Hepatocyte (in vitro differentiated cells): ENCODE data around the gene H2AZ2. TPM values are rescaled to one million over a fixed set of nuclear protein-coding genes. Genes with fewer than 3 reads are reported as not detected.

Source experiments
- DNase-seq: peaks from one replicate; pipeline ENCODE4 v3.0.0-alpha.2; 2016; ENCODE audit warnings: low spot score
- H2AFZ ChIP-seq: fragments of 200-600 bp; sonication (generic); 2 replicates; pipeline ENCODE4 v1.6.0; 2016; ENCODE audit warnings: antibody characterized with exemption, mild to moderate bottlenecking
- H3K27ac ChIP-seq: fragments of 200-600 bp; sonication (generic); 2 replicates; pipeline ENCODE4 v1.5.1; 2016; ENCODE audit warnings: mild to moderate bottlenecking
- H3K27me3 ChIP-seq: fragments of 200-600 bp; sonication (generic); 2 replicates; pipeline ENCODE4 v1.6.1; 2016
- H3K36me3 ChIP-seq: fragments of 200-600 bp; sonication (generic); replicated peaks from 2 replicates; pipeline ENCODE4 v1.5.1; 2016; ENCODE audit warnings: low read depth; ENCODE audit not compliant: insufficient read depth
- H3K4me1 ChIP-seq: fragments of 200-600 bp; sonication (generic); 2 replicates; pipeline ENCODE4 v1.5.1; 2016; ENCODE audit warnings: mild to moderate bottlenecking, moderate library complexity; ENCODE audit not compliant: insufficient read depth
- H3K4me2 ChIP-seq: fragments of 200-600 bp; sonication (generic); 2 replicates; pipeline ENCODE4 v1.6.0; 2016
- H3K4me3 ChIP-seq: fragments of 200-600 bp; sonication (generic); 2 replicates; pipeline ENCODE4 v1.5.1; 2016; ENCODE audit warnings: mild to moderate bottlenecking
- H3K79me2 ChIP-seq: fragments of 200-600 bp; sonication (generic); 2 replicates; pipeline ENCODE4 v1.6.0; 2017; ENCODE audit warnings: mild to moderate bottlenecking
- H3K9me2 ChIP-seq: fragments of 200-600 bp; sonication (generic); replicated peaks from 2 replicates; pipeline ENCODE4 v1.6.0; 2017; ENCODE audit warnings: mild to moderate bottlenecking; ENCODE audit not compliant: insufficient read depth
- H3K9me3 ChIP-seq: fragments of 200-600 bp; sonication (generic); 2 replicates; pipeline ENCODE4 v1.5.1; 2016; ENCODE audit warnings: low read depth, mild to moderate bottlenecking
- H4K20me1 ChIP-seq: fragments of 200-600 bp; sonication (generic); 2 replicates; pipeline ENCODE4 v1.6.0; 2016; ENCODE audit warnings: mild to moderate bottlenecking; ENCODE audit not compliant: insufficient read depth, poor library complexity, severe bottlenecking
- CTCF ChIP-seq: fragments of 200-600 bp; sonication (generic); IDR thresholded peaks from 2 replicates; pipeline ENCODE4 v1.5.1; 2016; ENCODE audit warnings: antibody characterized with exemption, mild to moderate bottlenecking; ENCODE audit not compliant: poor library complexity
- EZH2 ChIP-seq: fragments of 200-600 bp; sonication (generic); IDR thresholded peaks from 2 replicates; pipeline ENCODE4 v1.6.1; 2016; ENCODE audit warnings: antibody characterized with exemption, mild to moderate bottlenecking, borderline replicate concordance
- EZH2phosphoT487 ChIP-seq: fragments of 200-600 bp; sonication (generic); IDR thresholded peaks from one replicate; pipeline ENCODE4 v1.6.1; 2018; ENCODE audit warnings: antibody characterized with exemption, mild to moderate bottlenecking, low read depth, moderate library complexity; ENCODE audit not compliant: unreplicated experiment, severe bottlenecking
- WGBS: methylation state at CpG from one replicate; pipeline ENCODE4 v1.1.6; 2016; ENCODE audit warnings: low lambda C conversion rate; ENCODE audit errors: missing lambda C conversion rate; 5-methylcytosine and 5-hydroxymethylcytosine counted together
- polyA plus RNA-seq: library from polyadenylated mRNA; unstranded; fragments of >200 nt; fragmentation: Nextera tagmentation; extraction: Ambion mirVana; gene quantifications from 2 replicates; pipeline ENCODE4 v1.2.1, GENCODE V29; 2016
- total RNA-seq: library from RNA; depleted of rRNA; stranded (reverse); fragments of >200 nt; gene quantifications from 2 replicates; pipeline ENCODE4 v1.2.3, GENCODE V29; 2014

The H2AZ2 gene
- total and polyA plus RNA-seq, 2 experiments from 2014 or later: 138 to 178 TPM

- TF ChIP-seq EZH2phosphoT487: no peak
- TF ChIP-seq CTCF: no peak
- TF ChIP-seq EZH2: no peak
- WGBS: 50% methylated on average over 2 of the region's 2 CpGs
- H3K4me3 ChIP-seq: no peak overlapping the region
- no peaks in the 10 kb centered on the region for H3K36me3 ChIP-seq
- peaks cover 7% of the 10 kb centered on the region for H4K20me1 ChIP-seq
- H3K4me1 ChIP-seq: no peaks in the 10 kb centered on the region
- no peak overlapping the region for H3K27ac ChIP-seq
- no peaks in the 10 kb centered on the region for H3K9me2 ChIP-seq
- no peaks in the 10 kb centered on the region for H3K27me3 ChIP-seq
- DNase-seq: no peak
- no peaks in the 10 kb centered on the region for H3K9me3 ChIP-seq
- no peak overlapping the region for H2AFZ ChIP-seq
- H3K4me2 ChIP-seq: no peak overlapping the region
- H3K79me2 ChIP-seq: peaks cover 77% of the 10 kb centered on the region
Measured at GRCh38 chr7:44838751-44839150, 9.1 kb downstream of the H2AZ2 start.

GRCh38 chr7:44827567-44827966 is 20.3 kb downstream of the H2AZ2 start:
- no peaks in the 10 kb centered on the region for H3K27me3 ChIP-seq
- no peaks in the 10 kb centered on the region for H3K9me3 ChIP-seq
- H2AFZ ChIP-seq: no peak overlapping the region
- H3K79me2 ChIP-seq: no peaks in the 10 kb centered on the region
- H3K36me3 ChIP-seq: peaks cover 4% of the 10 kb centered on the region
- no peak overlapping the region for H3K4me2 ChIP-seq
- DNase-seq: no peak
- TF ChIP-seq EZH2: no peak
- no peak for TF ChIP-seq CTCF
- no peak for TF ChIP-seq EZH2phosphoT487
- H3K9me2 ChIP-seq: no peaks in the 10 kb centered on the region
- H3K27ac ChIP-seq: no peak overlapping the region
- H3K4me1 ChIP-seq: no peaks in the 10 kb centered on the region
- no peaks in the 10 kb centered on the region for H4K20me1 ChIP-seq
- H3K4me3 ChIP-seq: no peak overlapping the region
- WGBS: 94% methylated on average over 3 of the region's 3 CpGs

GRCh38 chr7:44824894-44825526 is 22.9 kb downstream of the H2AZ2 start:
- H3K9me2 ChIP-seq: no peaks in the 10 kb centered on the region
- H3K79me2 ChIP-seq: no peaks in the 10 kb centered on the region
- WGBS: 73% methylated on average over 2 of the region's 2 CpGs
- H3K4me3 ChIP-seq: no peak overlapping the region
- no peak overlapping the region for H2AFZ ChIP-seq
- TF ChIP-seq CTCF (no peak), EZH2phosphoT487 (no peak), EZH2 (no peak)
- H3K9me3 ChIP-seq: no peaks in the 10 kb centered on the region
- H3K27me3 ChIP-seq: no peaks in the 10 kb centered on the region
- H3K36me3 ChIP-seq: no peaks in the 10 kb centered on the region
- no peak for DNase-seq
- H3K27ac ChIP-seq: no peak overlapping the region
- H3K4me2 ChIP-seq: no peak overlapping the region
- H3K4me1 ChIP-seq: no peaks in the 10 kb centered on the region
- H4K20me1 ChIP-seq: no peaks in the 10 kb centered on the region

GRCh38 chr7:44823255-44823781 is 24.6 kb downstream of the H2AZ2 start:
- Histone ChIP-seq H3K4me2 (no peak overlapping the region), H2AFZ (no peak overlapping the region), H3K9me3 (no peaks in the 10 kb centered on the region), H3K4me1 (no peaks in the 10 kb centered on the region), H3K79me2 (no peaks in the 10 kb centered on the region), H4K20me1 (no peaks in the 10 kb centered on the region), H3K27ac (no peak overlapping the region), H3K4me3 (no peak overlapping the region), H3K27me3 (no peaks in the 10 kb centered on the region), H3K9me2 (no peaks in the 10 kb centered on the region), H3K36me3 (no peaks in the 10 kb centered on the region)
- no peak for DNase-seq
- WGBS: 81% methylated on average over 4 of the region's 5 CpGs
- no peak for TF ChIP-seq CTCF
- TF ChIP-seq EZH2phosphoT487: no peak
- no peak for TF ChIP-seq EZH2
